GM19328 (cell line): ENCODE data around the gene WDFY2.
"Not testable (repeated sequence)": the region's sequence is repeated elsewhere in the genome, so short reads cannot be mapped to it uniquely, and the experiment has no call there.

ENCODE experiments used
- ATAC-seq: cut with Tn5 transposase; IDR thresholded peaks from one replicate; pipeline ENCODE4 v1.9.1; 2021; ENCODE audit warnings: mild to moderate bottlenecking, moderate library complexity; ENCODE audit not compliant: unreplicated experiment

Gene WDFY2

GRCh38 chr13:51628059-51628852 is 44.0 kb downstream of the WDFY2 start:
- ATAC-seq: no peak

- no peak for ATAC-seq
These were observed 45.4 kb downstream of the WDFY2 start for GRCh38 chr13:51629491-51630287.

- ATAC-seq: no peak
These were observed 46.0 kb downstream of the WDFY2 start for GRCh38 chr13:51630288-51630615.

- ATAC-seq: no peak
These were observed 48.5 kb downstream of the WDFY2 start for GRCh38 chr13:51632591-51633362.

- no peak for ATAC-seq
These were observed 51.0 kb downstream of the WDFY2 start for GRCh38 chr13:51635137-51635878.

GRCh38 chr13:51636349-51636890 is 52.2 kb downstream of the WDFY2 start:
- no peak for ATAC-seq

- no peak for ATAC-seq
These were observed 53.6 kb downstream of the WDFY2 start for GRCh38 chr13:51637852-51638215.

- no peak for ATAC-seq
These were observed 54.1 kb downstream of the WDFY2 start for GRCh38 chr13:51638216-51638871.

- no peak for ATAC-seq
These were observed 54.9 kb downstream of the WDFY2 start for GRCh38 chr13:51639171-51639570.

- not testable (repeated sequence) for ATAC-seq
These were observed 56.4 kb downstream of the WDFY2 start for GRCh38 chr13:51640696-51641095.

GRCh38 chr13:51643105-51643881 is 59.0 kb downstream of the WDFY2 start:
- no peak for ATAC-seq

GRCh38 chr13:51643882-51644281 is 59.6 kb downstream of the WDFY2 start:
- ATAC-seq: no peak

- no peak for ATAC-seq
These were observed 60.4 kb downstream of the WDFY2 start for GRCh38 chr13:51644654-51645053.

- ATAC-seq: no peak
These were observed 60.9 kb downstream of the WDFY2 start for GRCh38 chr13:51645154-51645650.

GRCh38 chr13:51645761-51646670 is 61.8 kb downstream of the WDFY2 start:
- no peak for ATAC-seq

GRCh38 chr13:51647067-51647466 is 62.8 kb downstream of the WDFY2 start:
- ATAC-seq: no peak

GRCh38 chr13:51652193-51652592 is 67.9 kb downstream of the WDFY2 start:
- ATAC-seq: not testable (repeated sequence)
